OCI-LY7 (cell line): ENCODE measurements around the gene OTUD3. TPM values are rescaled to one million over a fixed set of nuclear protein-coding genes. Genes with fewer than 3 reads are reported as not detected.

ENCODE experiments used
- BruUV-seq: library from RNA; stranded (reverse); fragments of 400-500 nt; replicated peaks from 2 replicates; lab custom pipeline; 2021; lab: Mats Ljungman, UMichigan
- CTCF ChIA-PET: fragments of 300-600 bp; sonication (Branson Sonifier 250); formaldehyde crosslinking; loops from one replicate; lab custom pipeline; 2022; ENCODE audit warnings: antibody characterized with exemption; ENCODE audit not compliant: unreplicated experiment; lab: Charles Lee
- POLR2A ChIA-PET: fragments of 300-600 bp; sonication (Branson Sonifier 250); formaldehyde crosslinking; loops from one replicate; lab custom pipeline; 2022; ENCODE audit warnings: antibody characterized with exemption; lab: Charles Lee
- DNase-seq: peaks from one replicate; pipeline ENCODE4 v3.0.0-alpha.2; 2015; ENCODE audit warnings: low spot score
- H2AFZ ChIP-seq: fragments of 200-600 bp; sonication (generic), shearing (Covaris generic); 2 replicates; pipeline ENCODE4 v1.6.1; 2014; ENCODE audit warnings: mild to moderate bottlenecking, antibody characterized with exemption, low read length, moderate library complexity
- H3K27ac ChIP-seq: fragments of 200-600 bp; sonication (generic); 2 replicates; pipeline ENCODE4 v1.5.1; 2014; ENCODE audit warnings: mixed run types, low read depth, mild to moderate bottlenecking, moderate library complexity, low read length, inconsistent platforms; ENCODE audit not compliant: poor library complexity, severe bottlenecking
- H3K36me3 ChIP-seq: fragments of 200-600 bp; sonication (generic); 2 replicates; pipeline ENCODE4 v1.6.1; 2014; ENCODE audit warnings: mild to moderate bottlenecking, antibody characterized with exemption, low read length, moderate library complexity, mixed read lengths; ENCODE audit not compliant: insufficient read depth
- H3K4me1 ChIP-seq: fragments of 200-600 bp; sonication (generic); 2 replicates; pipeline ENCODE4 v1.5.1; 2014; ENCODE audit warnings: mild to moderate bottlenecking, low read length; ENCODE audit not compliant: insufficient read depth, poor library complexity, severe bottlenecking
- H3K4me2 ChIP-seq: fragments of 200-600 bp; sonication (generic); 2 replicates; pipeline ENCODE4 v1.6.1; 2014; ENCODE audit warnings: mild to moderate bottlenecking, low read length
- H3K4me3 ChIP-seq: fragments of 200-600 bp; sonication (generic); 2 replicates; pipeline ENCODE4 v1.5.1; 2014; ENCODE audit warnings: mild to moderate bottlenecking, low read depth, low read length; ENCODE audit not compliant: poor library complexity, severe bottlenecking
- H3K79me2 ChIP-seq: fragments of 200-600 bp; sonication (generic); 2 replicates; pipeline ENCODE4 v1.6.1; 2016; ENCODE audit warnings: low read depth, mild to moderate bottlenecking, low read length, moderate library complexity, mixed read lengths; ENCODE audit not compliant: insufficient read depth
- H3K9me2 ChIP-seq: fragments of 200-600 bp; sonication (generic); 2 replicates; pipeline ENCODE4 v1.6.1; 2016; ENCODE audit warnings: mild to moderate bottlenecking, low read length, mixed read lengths; ENCODE audit not compliant: insufficient read depth
- H3K9me3 ChIP-seq: fragments of 200-600 bp; sonication (generic); 2 replicates; pipeline ENCODE4 v1.6.1; 2014; ENCODE audit warnings: mild to moderate bottlenecking, mixed run types, low read length, mixed read lengths
- H4K20me1 ChIP-seq: fragments of 200-600 bp; sonication (generic); 2 replicates; pipeline ENCODE4 v1.6.1; 2014; ENCODE audit warnings: mild to moderate bottlenecking, antibody characterized with exemption, low read length, moderate library complexity, mixed read lengths; ENCODE audit not compliant: insufficient read depth
- EZH2phosphoT487 ChIP-seq: fragments of 200-600 bp; sonication (generic); IDR thresholded peaks from 2 replicates; pipeline ENCODE4 v1.6.1; 2018; ENCODE audit warnings: low read depth, borderline replicate concordance, mild to moderate bottlenecking, mixed run types, antibody characterized with exemption, low read length, moderate library complexity, mixed read lengths
- intact Hi-C: fragments of 100-400 bp; cut with micrococcal nuclease; formaldehyde crosslinking; loops from one replicate; pipeline ENCODE4 v1.10.0; 2022; ENCODE audit not compliant: unreplicated experiment
- total RNA-seq, 2 experiments: library from RNA; depleted of rRNA in 1 of 2; stranded (reverse); fragments of >200 nt in 1 of 2; shearing (Covaris generic) in 1 of 2; gene quantifications; 2 replicates each; pipeline ENCODE4 v1.2.3, GENCODE V29; 2014 to 2022
- TF ChIP-seq, protein P1 (sequence below): fragments of 200-600 bp; sonication (generic); conservative IDR thresholded peaks from 2 replicates; pipeline ENCODE4 v1.5.1; 2014; ENCODE audit warnings: mild to moderate bottlenecking, antibody characterized with exemption, low read length, moderate library complexity, mixed read lengths

The OTUD3 gene
- total RNA-seq, 2 experiments from 2014 or later: 7.3 to 14.7 TPM

DNA sequence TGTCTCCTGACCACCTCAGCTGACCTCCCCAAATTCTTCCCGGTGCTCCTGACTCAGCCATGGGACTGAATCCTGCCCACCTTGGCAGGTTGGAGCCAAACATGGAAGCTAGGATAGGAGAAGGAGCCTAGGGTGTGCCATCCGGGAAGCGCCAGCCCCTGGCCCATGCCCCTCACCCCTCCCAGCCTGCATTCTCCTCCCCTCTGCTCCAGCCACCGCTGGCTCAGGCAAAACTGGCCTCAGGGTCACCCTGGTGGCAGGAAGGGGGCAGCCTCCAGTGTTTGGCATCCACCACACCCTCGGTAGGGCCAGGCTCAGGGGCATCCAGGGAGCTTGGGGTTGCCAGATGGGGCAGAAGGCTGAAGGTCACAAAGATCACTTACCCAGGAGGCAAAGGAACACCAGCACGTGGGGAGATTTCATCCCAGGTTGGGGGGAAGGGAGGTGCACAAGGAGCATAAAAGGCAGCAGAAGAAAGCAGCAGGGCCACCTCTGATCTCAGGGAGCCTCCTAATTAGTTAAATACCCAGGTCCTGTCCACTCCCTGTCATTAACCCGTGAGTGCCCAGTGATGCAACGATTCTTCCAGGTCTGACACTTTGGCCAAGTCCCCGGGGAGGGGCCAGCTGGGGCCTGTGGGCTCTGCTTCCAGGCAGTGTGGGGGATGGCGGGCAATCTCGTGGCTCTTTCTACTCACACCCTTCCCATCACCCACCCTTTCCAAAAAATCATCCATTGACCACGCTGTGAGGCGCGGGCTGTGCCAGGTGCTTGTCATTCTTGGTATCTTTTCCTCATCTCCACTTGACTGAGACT is 41.1 kb downstream of the OTUD3 start, which contains the start of gene PLA2G2E:
Gene PLA2G2E (minus strand): TSS at position 481 of the 816 bp plus-strand sequence. CDS start 58 bp downstream, at position 423.
- no peaks in the 10 kb centered on the region for H3K79me2 ChIP-seq
- intact Hi-C loops: no loop called here
- no TSS peak for BruUV-seq
- CTCF ChIA-PET: no interaction called here
- H4K20me1 ChIP-seq: no peaks in the 10 kb centered on the region
- POLR2A ChIA-PET: no interaction called here
- H2AFZ ChIP-seq: no peak within 1 kb of the TSS
- no peak within 1 kb of the TSS for H3K4me3 ChIP-seq
- no peaks in the 10 kb centered on the region for H3K4me1 ChIP-seq
- H3K27ac ChIP-seq: no peak within 1 kb of the TSS
- H3K9me2 ChIP-seq: no peaks in the 10 kb centered on the region
- no peak for TF ChIP-seq EZH2phosphoT487
- TF ChIP-seq, protein P1, sequence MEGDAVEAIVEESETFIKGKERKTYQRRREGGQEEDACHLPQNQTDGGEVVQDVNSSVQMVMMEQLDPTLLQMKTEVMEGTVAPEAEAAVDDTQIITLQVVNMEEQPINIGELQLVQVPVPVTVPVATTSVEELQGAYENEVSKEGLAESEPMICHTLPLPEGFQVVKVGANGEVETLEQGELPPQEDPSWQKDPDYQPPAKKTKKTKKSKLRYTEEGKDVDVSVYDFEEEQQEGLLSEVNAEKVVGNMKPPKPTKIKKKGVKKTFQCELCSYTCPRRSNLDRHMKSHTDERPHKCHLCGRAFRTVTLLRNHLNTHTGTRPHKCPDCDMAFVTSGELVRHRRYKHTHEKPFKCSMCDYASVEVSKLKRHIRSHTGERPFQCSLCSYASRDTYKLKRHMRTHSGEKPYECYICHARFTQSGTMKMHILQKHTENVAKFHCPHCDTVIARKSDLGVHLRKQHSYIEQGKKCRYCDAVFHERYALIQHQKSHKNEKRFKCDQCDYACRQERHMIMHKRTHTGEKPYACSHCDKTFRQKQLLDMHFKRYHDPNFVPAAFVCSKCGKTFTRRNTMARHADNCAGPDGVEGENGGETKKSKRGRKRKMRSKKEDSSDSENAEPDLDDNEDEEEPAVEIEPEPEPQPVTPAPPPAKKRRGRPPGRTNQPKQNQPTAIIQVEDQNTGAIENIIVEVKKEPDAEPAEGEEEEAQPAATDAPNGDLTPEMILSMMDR: no peak
- no peaks in the 10 kb centered on the region for H3K36me3 ChIP-seq
- no peak within 1 kb of the TSS for H3K4me2 ChIP-seq
- no peaks in the 10 kb centered on the region for H3K9me3 ChIP-seq
- no peak for DNase-seq

DNA sequence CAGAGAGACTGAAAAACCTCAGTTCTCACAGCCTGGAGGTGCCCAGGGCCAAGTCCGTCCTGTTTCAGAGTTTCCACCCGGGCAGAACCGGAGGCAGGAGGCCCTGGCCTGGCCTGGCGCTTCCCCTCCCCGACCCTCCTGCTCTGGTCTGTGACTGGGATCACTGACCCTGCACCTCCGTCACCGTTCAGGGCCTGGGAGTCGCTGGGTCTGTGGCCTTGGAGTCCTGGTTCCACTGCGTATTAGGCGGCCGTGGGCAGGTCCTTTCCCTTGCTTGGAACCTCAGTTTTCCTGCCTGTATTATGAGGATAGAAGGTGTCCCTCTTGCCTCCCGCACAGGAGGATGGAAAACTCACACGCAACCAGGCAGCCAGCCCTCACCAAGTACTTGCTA is 41.8 kb downstream of the OTUD3 start:
- Histone ChIP-seq H3K9me3 (no peaks in the 10 kb centered on the region), H4K20me1 (no peaks in the 10 kb centered on the region), H3K36me3 (no peaks in the 10 kb centered on the region), H3K9me2 (no peaks in the 10 kb centered on the region), H3K4me3 (no peak overlapping the region), H3K4me1 (no peaks in the 10 kb centered on the region), H3K79me2 (no peaks in the 10 kb centered on the region), H2AFZ (no peak overlapping the region), H3K27ac (no peak overlapping the region), H3K4me2 (no peak overlapping the region)
- POLR2A ChIA-PET: no interaction called here
- TF ChIP-seq EZH2phosphoT487: no peak
- TF ChIP-seq, protein P1: no peak
- BruUV-seq: no TSS peak
- intact Hi-C loops: no loop called here
- CTCF ChIA-PET: no interaction called here
- no peak for DNase-seq
